Measurements from ENCODE around the gene OR5AP2. TPM values are rescaled to one million over a fixed set of nuclear protein-coding genes. Genes with fewer than 3 reads are reported as not detected.
"Not testable (repeated sequence)": the region's sequence is repeated elsewhere in the genome, so short reads cannot be mapped to it uniquely, and the experiment has no call there.

Gene OR5AP2
- total RNA-seq, result not detected

- ATAC-seq, result no peak
- no peak for DNase-seq (ENCODE audit: low spot score)
- Mint-ChIP-seq H3K4me1 (ENCODE audit: low read depth in 2 of 2) (no peaks in the 10 kb centered on the region), H3K9me3 (peaks cover 10% of the 10 kb centered on the region), H3K4me3 (no peak within 1 kb of the TSS), H3K27me3 (no peaks in the 10 kb centered on the region), H3K36me3 (no peaks in the 10 kb centered on the region), H3K27ac (no peak within 1 kb of the TSS)
These were observed at the start of gene OR5AP2 for GRCh38 chr11:56642339-56642738. Gene OR5AP2 (minus strand): TSS chr11:56642439. CDS start chr11:56642439, 0 bp downstream.

GRCh38 chr11:56691179-56691578 is 48.9 kb upstream of the OR5AP2 start:
- H3K4me1 Mint-ChIP-seq (ENCODE audit: low read depth in 2 of 2); ATAC-seq: not testable (repeated sequence)

GRCh38 chr11:56688554-56689100 is 46.4 kb upstream of the OR5AP2 start:
- Mint-ChIP-seq H3K9me3 (peaks cover 8% of the 10 kb centered on the region), H3K27ac (no peak overlapping the region), H3K4me3 (no peak overlapping the region), H3K36me3 (no peaks in the 10 kb centered on the region), H3K4me1 (ENCODE audit: low read depth in 2 of 2) (no peaks in the 10 kb centered on the region), H3K27me3 (no peaks in the 10 kb centered on the region)
- no peak for DNase-seq (ENCODE audit: low spot score)
- ATAC-seq, result no peak

More at GRCh38 chr11:56691179-56691578, 48.9 kb upstream of the OR5AP2 start:
- H3K27me3 Mint-ChIP-seq; DNase-seq (ENCODE audit: low spot score); H3K27ac Mint-ChIP-seq; H3K36me3 Mint-ChIP-seq; H3K4me3 Mint-ChIP-seq: not testable (repeated sequence)
- H3K9me3 Mint-ChIP-seq, result peaks cover 13% of the 10 kb centered on the region

- Mint-ChIP-seq H3K36me3 (no peaks in the 10 kb centered on the region), H3K27ac (no peak overlapping the region), H3K4me3 (no peak overlapping the region), H3K4me1 (ENCODE audit: low read depth in 2 of 2) (no peaks in the 10 kb centered on the region), H3K9me3 (peaks cover 14% of the 10 kb centered on the region), H3K27me3 (no peaks in the 10 kb centered on the region)
- ATAC-seq (no peak), DNase-seq (ENCODE audit: low spot score) (no peak)
These were observed 28.7 kb upstream of the OR5AP2 start for GRCh38 chr11:56670984-56671383.

GRCh38 chr11:56663386-56663785 is 21.1 kb upstream of the OR5AP2 start, which contains the start of gene OR5AR1:
Gene OR5AR1 (plus strand): TSS chr11:56663686. CDS start chr11:56663686, 0 bp downstream.
- no peaks in the 10 kb centered on the region for H3K27me3 Mint-ChIP-seq
- no peak within 1 kb of the TSS for H3K4me3 Mint-ChIP-seq
- DNase-seq (ENCODE audit: low spot score) (no peak), ATAC-seq (no peak)
- no peak within 1 kb of the TSS for H3K27ac Mint-ChIP-seq
- H3K4me1 Mint-ChIP-seq (ENCODE audit: low read depth in 2 of 2), result no peaks in the 10 kb centered on the region
- H3K9me3 Mint-ChIP-seq, result peaks cover 9% of the 10 kb centered on the region
- peaks cover 6% of the 10 kb centered on the region for H3K36me3 Mint-ChIP-seq

- no peak for ATAC-seq
- Mint-ChIP-seq H3K4me1 (ENCODE audit: low read depth in 2 of 2) (no peaks in the 10 kb centered on the region), H3K36me3 (peaks cover 6% of the 10 kb centered on the region)
These were observed 17.5 kb upstream of the OR5AP2 start for GRCh38 chr11:56659755-56660154.

GRCh38 chr11:56637500-56637899 is 4.7 kb downstream of the OR5AP2 start:
- Mint-ChIP-seq H3K4me1 (ENCODE audit: low read depth in 2 of 2) (no peaks in the 10 kb centered on the region), H3K4me3 (no peak overlapping the region), H3K36me3 (no peaks in the 10 kb centered on the region), H3K27ac (no peak overlapping the region), H3K9me3 (peaks cover 16% of the 10 kb centered on the region), H3K27me3 (no peaks in the 10 kb centered on the region)
- ATAC-seq (no peak), DNase-seq (ENCODE audit: low spot score) (no peak)

More at GRCh38 chr11:56659755-56660154, 17.5 kb upstream of the OR5AP2 start:
- H3K4me3 Mint-ChIP-seq, result no peak overlapping the region
- H3K27me3 Mint-ChIP-seq, result no peaks in the 10 kb centered on the region
- no peak overlapping the region for H3K27ac Mint-ChIP-seq
- H3K9me3 Mint-ChIP-seq, result peaks cover 10% of the 10 kb centered on the region
- DNase-seq (ENCODE audit: low spot score), result no peak

- Mint-ChIP-seq H3K4me3 (no peak overlapping the region), H3K36me3 (no peaks in the 10 kb centered on the region), H3K9me3 (peaks cover 15% of the 10 kb centered on the region), H3K4me1 (ENCODE audit: low read depth in 2 of 2) (no peaks in the 10 kb centered on the region), H3K27me3 (no peaks in the 10 kb centered on the region), H3K27ac (no peak overlapping the region)
- DNase-seq (ENCODE audit: low spot score), result no peak
- ATAC-seq, result no peak
These were observed 5.4 kb downstream of the OR5AP2 start for GRCh38 chr11:56636861-56637260.

GRCh38 chr11:56632329-56632728 is 9.9 kb downstream of the OR5AP2 start:
- no peak for ATAC-seq
- Mint-ChIP-seq H3K4me1 (ENCODE audit: low read depth in 2 of 2) (no peaks in the 10 kb centered on the region), H3K36me3 (no peaks in the 10 kb centered on the region), H3K27ac (no peak overlapping the region), H3K9me3 (peaks cover 17% of the 10 kb centered on the region), H3K27me3 (no peaks in the 10 kb centered on the region), H3K4me3 (no peak overlapping the region)
- no peak for DNase-seq (ENCODE audit: low spot score)

- Mint-ChIP-seq H3K27ac (no peak overlapping the region), H3K36me3 (no peaks in the 10 kb centered on the region), H3K4me3 (no peak overlapping the region), H3K4me1 (ENCODE audit: low read depth in 2 of 2) (no peaks in the 10 kb centered on the region), H3K27me3 (no peaks in the 10 kb centered on the region), H3K9me3 (peaks cover 5% of the 10 kb centered on the region)
- ATAC-seq (no peak), DNase-seq (ENCODE audit: low spot score) (no peak)
These were observed 16.3 kb downstream of the OR5AP2 start for GRCh38 chr11:56625946-56626345.

GRCh38 chr11:56624661-56625110 is 17.6 kb downstream of the OR5AP2 start:
- H3K27me3 Mint-ChIP-seq, result no peaks in the 10 kb centered on the region
- H3K4me3 Mint-ChIP-seq, result no peak overlapping the region
- DNase-seq (ENCODE audit: low spot score) (no peak), ATAC-seq (peak in 1 of 2 donors; percentile 41)
- no peaks in the 10 kb centered on the region for H3K36me3 Mint-ChIP-seq
- no peaks in the 10 kb centered on the region for H3K4me1 Mint-ChIP-seq (ENCODE audit: low read depth in 2 of 2)
- no peak overlapping the region for H3K27ac Mint-ChIP-seq
- peaks cover 5% of the 10 kb centered on the region for H3K9me3 Mint-ChIP-seq

- Mint-ChIP-seq H3K27ac (no peak overlapping the region), H3K36me3 (no peaks in the 10 kb centered on the region), H3K4me3 (no peak overlapping the region), H3K27me3 (no peaks in the 10 kb centered on the region), H3K9me3 (peaks cover 7% of the 10 kb centered on the region), H3K4me1 (ENCODE audit: low read depth in 2 of 2) (no peaks in the 10 kb centered on the region)
- DNase-seq (ENCODE audit: low spot score) (no peak), ATAC-seq (no peak)
These were observed 31.1 kb downstream of the OR5AP2 start for GRCh38 chr11:56611174-56611573.

GRCh38 chr11:56592088-56592717 is 50.0 kb downstream of the OR5AP2 start:
- not testable (repeated sequence) for H3K27me3 Mint-ChIP-seq; DNase-seq (ENCODE audit: low spot score); H3K36me3 Mint-ChIP-seq; H3K9me3 Mint-ChIP-seq; H3K27ac Mint-ChIP-seq; ATAC-seq; H3K4me1 Mint-ChIP-seq (ENCODE audit: low read depth in 2 of 2); H3K4me3 Mint-ChIP-seq

All from natural killer cell treated with Interleukin-12 subunit alpha and Interleukin-12 subunit beta and Interleukin-15 and Interleukin-18, amount 100 ng/mL, for 72 hours (primary cell).